Measurements from ENCODE around the gene MLEC.

MLEC gene

GRCh38 chr12:120737557-120738251, 50.8 kb downstream of the MLEC start:
- TF ChIP-seq CTCF (IDR thresholded peaks at IDR 0.05; ENCODE audit: control extremely low read depth, extremely low read depth, low read depth, missing control alignments) = no peak
- DNase-seq (ENCODE audit: extremely low spot score) = no peak
- CTCF ChIA-PET = interaction anchor here (1.1 kb wide), 1 partner anchor 358 kb away, joined by 3 read pairs; no protein-coding TSS in a partner anchor
- POLR2A ChIA-PET = no interaction called here

- TF ChIP-seq CTCF (IDR thresholded peaks at IDR 0.05; ENCODE audit: control extremely low read depth, extremely low read depth, low read depth, missing control alignments) = no peak
- no peak for DNase-seq (ENCODE audit: extremely low spot score)
- CTCF ChIA-PET = interaction anchor here (1.0 to 1.8 kb wide), 4 partner anchors 10 to 358 kb away, joined by 3 to 5 read pairs (median 4); no protein-coding TSS in a partner anchor
- POLR2A ChIA-PET = no interaction called here
Measured at GRCh38 chr12:120738252-120739030, 51.5 kb downstream of the MLEC start.

GRCh38 chr12:120739031-120739762, 52.2 kb downstream of the MLEC start:
- no peak for TF ChIP-seq CTCF (IDR thresholded peaks at IDR 0.05; ENCODE audit: control extremely low read depth, extremely low read depth, low read depth, missing control alignments)
- ChIA-PET CTCF (interaction anchor here (1.0 to 1.8 kb wide), 4 partner anchors 9 to 357 kb away, joined by 3 to 5 read pairs (median 4); no protein-coding TSS in a partner anchor), POLR2A (no interaction called here)
- no peak for DNase-seq (ENCODE audit: extremely low spot score)

GRCh38 chr12:120739821-120740613, 53.1 kb downstream of the MLEC start:
- TF ChIP-seq CTCF (IDR thresholded peaks at IDR 0.05; ENCODE audit: control extremely low read depth, extremely low read depth, low read depth, missing control alignments) = no peak
- no peak for DNase-seq (ENCODE audit: extremely low spot score)
- CTCF ChIA-PET = interaction anchor here (1.4 to 1.8 kb wide), 2 partner anchors 11 to 91 kb away, joined by 4 to 5 read pairs; no protein-coding TSS in a partner anchor
- POLR2A ChIA-PET = no interaction called here

- no peak for DNase-seq (ENCODE audit: extremely low spot score)
- ChIA-PET CTCF (no interaction called here), POLR2A (no interaction called here)
- no peak for TF ChIP-seq CTCF (IDR thresholded peaks at IDR 0.05; ENCODE audit: control extremely low read depth, extremely low read depth, low read depth, missing control alignments)
Measured at GRCh38 chr12:120740871-120741270, 53.9 kb downstream of the MLEC start.
